HepG2 (cell line): ENCODE data around the gene CPE. TPM values are rescaled to one million over a fixed set of nuclear protein-coding genes. Genes with fewer than 3 reads are reported as not detected.

Experiments
- ARID5B ChIP-seq: IDR thresholded peaks from 2 replicates; pipeline ENCODE4 v1.4.0; 2020; ENCODE audit warnings: mild to moderate bottlenecking, missing genetic modification reagents
- HMG20A ChIP-seq: IDR thresholded peaks from 2 replicates; pipeline ENCODE4 v1.6.1; 2016; ENCODE audit warnings: borderline replicate concordance
- MYC ChIP-seq: sonication (generic); formaldehyde crosslinking; IDR thresholded peaks from 2 replicates; pipeline ENCODE4 v1.9.0; 2021; ENCODE audit warnings: missing genetic modification reagents, borderline replicate concordance
- POGK ChIP-seq: sonication (generic); formaldehyde crosslinking; conservative IDR thresholded peaks from 2 replicates; pipeline ENCODE4 v1.8.0; 2022; ENCODE audit warnings: mild to moderate bottlenecking, moderate library complexity, missing genetic modification reagents
- REL ChIP-seq: sonication (generic); formaldehyde crosslinking; conservative IDR thresholded peaks from 2 replicates; pipeline ENCODE4 v1.8.0; 2022; ENCODE audit warnings: mild to moderate bottlenecking, missing genetic modification reagents, moderate library complexity
- SMAD3 ChIP-seq: sonication (generic); formaldehyde crosslinking; IDR thresholded peaks from 2 replicates; pipeline ENCODE4 v1.4.0; 2020; ENCODE audit warnings: missing genetic modification reagents
- SRSF1 ChIP-seq: fragments of 200-400 bp; formaldehyde crosslinking; optimal IDR thresholded peaks from 2 replicates; pipeline ENCODE3; 2017; ENCODE audit warnings: mild to moderate bottlenecking, low read depth, low read length, moderate library complexity
- ZNF382 ChIP-seq: sonication (generic); formaldehyde crosslinking; IDR thresholded peaks from 2 replicates; pipeline ENCODE4 v1.5.0; 2020; ENCODE audit warnings: missing genetic modification reagents, mild to moderate bottlenecking, borderline replicate concordance
- ZNF704 ChIP-seq: sonication (generic); formaldehyde crosslinking; IDR thresholded peaks from 2 replicates; pipeline ENCODE4 v1.8.1; 2023; ENCODE audit warnings: mild to moderate bottlenecking, inconsistent platforms, moderate library complexity, missing genetic modification reagents, borderline replicate concordance
- ZNF788 ChIP-seq: sonication (generic); formaldehyde crosslinking; IDR thresholded peaks from 2 replicates; pipeline ENCODE4 v1.5.0; 2020; ENCODE audit warnings: mild to moderate bottlenecking, missing genetic modification reagents, borderline replicate concordance
- ZSCAN31 ChIP-seq: sonication (generic); formaldehyde crosslinking; IDR thresholded peaks from 2 replicates; pipeline ENCODE4 v1.5.0; 2020; ENCODE audit warnings: low read depth, mild to moderate bottlenecking, missing genetic modification reagents
- polyA plus RNA-seq, 8 experiments: library from polyadenylated mRNA; depleted of rRNA in 3 of 8; stranded (reverse) in 7 of 8; unstranded in 1 of 8; fragments of >200 nt; fragmentation: Illumina TruSeq in 4 of 8; extraction: Trizol in 4 of 8; gene quantifications; 2 replicates each; pipeline versions ENCODE4 v1.2.1 to v1.2.3, GENCODE V29; 2011 to 2016; ENCODE audit warnings: low read depth in 4 of 8, missing spikeins in 1 of 8, mixed read lengths in 1 of 8; ENCODE audit not compliant: insufficient read depth in 1 of 8
- total RNA-seq, 5 experiments: library from RNA; depleted of rRNA; stranded (reverse); fragments of >200 nt; fragmentation: Illumina TruSeq; extraction: Trizol; gene quantifications; 2 replicates each; pipeline ENCODE4 v1.2.3, GENCODE V29; 2016; ENCODE audit warnings: low read depth in 1 of 5
- TF ChIP-seq, protein P1 (sequence below): sonication (generic); formaldehyde crosslinking; IDR thresholded peaks from 2 replicates; pipeline ENCODE4 v1.4.0; 2020; ENCODE audit warnings: missing genetic modification reagents, borderline replicate concordance
- TF ChIP-seq, protein P2 (sequence below): sonication (generic); formaldehyde crosslinking; IDR thresholded peaks from 2 replicates; pipeline ENCODE4 v1.8.1; 2023; ENCODE audit warnings: mild to moderate bottlenecking, moderate library complexity, missing genetic modification reagents
- TF ChIP-seq, protein P3 (sequence below): IDR thresholded peaks from 2 replicates; pipeline ENCODE4 v1.6.1; 2016; ENCODE audit warnings: low read depth, control low read depth

CPE gene
- total and polyA plus RNA-seq, 2 of the 13 experiments (the other 11 are each of a cell fraction or from before 2014, with no cell fraction given): 268 to 852 TPM

DNA sequence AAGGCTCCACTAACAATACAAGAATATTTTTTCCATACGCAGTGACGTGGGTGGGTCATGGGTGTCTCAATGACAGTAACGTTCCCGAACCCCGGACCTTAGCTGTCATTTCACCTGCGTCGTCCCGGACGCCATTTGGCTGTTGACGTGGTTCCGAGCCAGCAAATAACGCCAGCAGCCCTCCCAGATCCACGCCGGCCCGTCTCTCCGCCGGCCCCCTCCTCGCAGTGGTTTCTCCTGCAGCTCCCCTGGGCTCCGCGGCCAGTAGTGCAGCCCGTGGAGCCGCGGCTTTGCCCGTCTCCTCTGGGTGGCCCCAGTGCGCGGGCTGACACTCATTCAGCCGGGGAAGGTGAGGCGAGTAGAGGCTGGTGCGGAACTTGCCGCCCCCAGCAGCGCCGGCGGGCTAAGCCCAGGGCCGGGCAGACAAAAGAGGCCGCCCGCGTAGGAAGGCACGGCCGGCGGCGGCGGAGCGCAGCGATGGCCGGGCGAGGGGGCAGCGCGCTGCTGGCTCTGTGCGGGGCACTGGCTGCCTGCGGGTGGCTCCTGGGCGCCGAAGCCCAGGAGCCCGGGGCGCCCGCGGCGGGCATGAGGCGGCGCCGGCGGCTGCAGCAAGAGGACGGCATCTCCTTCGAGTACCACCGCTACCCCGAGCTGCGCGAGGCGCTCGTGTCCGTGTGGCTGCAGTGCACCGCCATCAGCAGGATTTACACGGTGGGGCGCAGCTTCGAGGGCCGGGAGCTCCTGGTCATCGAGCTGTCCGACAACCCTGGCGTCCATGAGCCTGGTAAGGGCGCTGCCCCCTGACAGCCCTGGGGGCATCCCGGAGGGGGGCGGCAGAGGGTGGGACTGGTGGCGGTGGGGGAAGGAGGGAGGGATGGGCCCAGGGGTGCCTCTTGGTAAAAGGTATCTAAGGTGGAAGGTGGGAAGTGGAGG lies at the start of gene CPE (continued):
- TF ChIP-seq ZNF704: peak; percentile 96
- TF ChIP-seq POGK (CRISPR knock-in tag): peak; percentile 90
- TF ChIP-seq ARID5B (CRISPR knock-in tag): peak; percentile 77
- no peak for TF ChIP-seq ZNF382 (CRISPR knock-in tag)
- peak; percentile 98 for TF ChIP-seq ZSCAN31 (CRISPR knock-in tag)
- TF ChIP-seq, protein P1, sequence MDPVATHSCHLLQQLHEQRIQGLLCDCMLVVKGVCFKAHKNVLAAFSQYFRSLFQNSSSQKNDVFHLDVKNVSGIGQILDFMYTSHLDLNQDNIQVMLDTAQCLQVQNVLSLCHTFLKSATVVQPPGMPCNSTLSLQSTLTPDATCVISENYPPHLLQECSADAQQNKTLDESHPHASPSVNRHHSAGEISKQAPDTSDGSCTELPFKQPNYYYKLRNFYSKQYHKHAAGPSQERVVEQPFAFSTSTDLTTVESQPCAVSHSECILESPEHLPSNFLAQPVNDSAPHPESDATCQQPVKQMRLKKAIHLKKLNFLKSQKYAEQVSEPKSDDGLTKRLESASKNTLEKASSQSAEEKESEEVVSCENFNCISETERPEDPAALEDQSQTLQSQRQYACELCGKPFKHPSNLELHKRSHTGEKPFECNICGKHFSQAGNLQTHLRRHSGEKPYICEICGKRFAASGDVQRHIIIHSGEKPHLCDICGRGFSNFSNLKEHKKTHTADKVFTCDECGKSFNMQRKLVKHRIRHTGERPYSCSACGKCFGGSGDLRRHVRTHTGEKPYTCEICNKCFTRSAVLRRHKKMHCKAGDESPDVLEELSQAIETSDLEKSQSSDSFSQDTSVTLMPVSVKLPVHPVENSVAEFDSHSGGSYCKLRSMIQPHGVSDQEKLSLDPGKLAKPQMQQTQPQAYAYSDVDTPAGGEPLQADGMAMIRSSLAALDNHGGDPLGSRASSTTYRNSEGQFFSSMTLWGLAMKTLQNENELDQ (CRISPR knock-in tag): no peak
- TF ChIP-seq, protein P2, sequence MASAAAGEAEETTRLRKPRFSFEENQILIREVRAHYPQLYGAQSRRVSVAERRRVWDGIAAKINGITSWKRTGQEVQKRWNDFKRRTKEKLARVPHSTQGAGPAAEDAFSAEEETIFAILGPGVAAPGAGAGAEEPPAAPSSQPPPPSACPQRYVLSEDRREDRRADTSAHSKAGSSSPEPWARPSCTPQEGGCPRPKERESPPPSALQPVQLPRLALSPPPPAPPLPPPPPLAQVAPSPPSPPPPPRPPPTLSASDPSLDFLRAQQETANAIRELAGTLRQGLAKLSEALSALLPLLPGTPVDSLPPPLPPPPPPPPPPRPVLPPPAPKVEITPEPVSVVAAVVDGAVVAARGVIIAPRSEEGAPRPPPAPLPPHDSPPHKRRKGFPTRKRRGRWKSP (CRISPR knock-in tag): peak; percentile 92
- peak; percentile 74; the same call in 1 of the 2 replicates for TF ChIP-seq REL (CRISPR knock-in tag)
- TF ChIP-seq MYC (CRISPR knock-in tag): peak; percentile 73; the same call in 1 of the 2 replicates
- 0 out of 2 replicates have a peak, but pooled peaks have one; percentile 51 for TF ChIP-seq SMAD3
- TF ChIP-seq, protein P3, sequence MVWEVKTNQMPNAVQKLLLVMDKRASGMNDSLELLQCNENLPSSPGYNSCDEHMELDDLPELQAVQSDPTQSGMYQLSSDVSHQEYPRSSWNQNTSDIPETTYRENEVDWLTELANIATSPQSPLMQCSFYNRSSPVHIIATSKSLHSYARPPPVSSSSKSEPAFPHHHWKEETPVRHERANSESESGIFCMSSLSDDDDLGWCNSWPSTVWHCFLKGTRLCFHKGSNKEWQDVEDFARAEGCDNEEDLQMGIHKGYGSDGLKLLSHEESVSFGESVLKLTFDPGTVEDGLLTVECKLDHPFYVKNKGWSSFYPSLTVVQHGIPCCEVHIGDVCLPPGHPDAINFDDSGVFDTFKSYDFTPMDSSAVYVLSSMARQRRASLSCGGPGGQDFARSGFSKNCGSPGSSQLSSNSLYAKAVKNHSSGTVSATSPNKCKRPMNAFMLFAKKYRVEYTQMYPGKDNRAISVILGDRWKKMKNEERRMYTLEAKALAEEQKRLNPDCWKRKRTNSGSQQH (CRISPR knock-in tag): peak; percentile 74
- TF ChIP-seq HMG20A: no peak
- peak; percentile 46 for TF ChIP-seq SRSF1
- peak; percentile 95 for TF ChIP-seq ZNF788 (CRISPR knock-in tag)
